Measurements from ENCODE around the gene GSDMA.

DNA sequence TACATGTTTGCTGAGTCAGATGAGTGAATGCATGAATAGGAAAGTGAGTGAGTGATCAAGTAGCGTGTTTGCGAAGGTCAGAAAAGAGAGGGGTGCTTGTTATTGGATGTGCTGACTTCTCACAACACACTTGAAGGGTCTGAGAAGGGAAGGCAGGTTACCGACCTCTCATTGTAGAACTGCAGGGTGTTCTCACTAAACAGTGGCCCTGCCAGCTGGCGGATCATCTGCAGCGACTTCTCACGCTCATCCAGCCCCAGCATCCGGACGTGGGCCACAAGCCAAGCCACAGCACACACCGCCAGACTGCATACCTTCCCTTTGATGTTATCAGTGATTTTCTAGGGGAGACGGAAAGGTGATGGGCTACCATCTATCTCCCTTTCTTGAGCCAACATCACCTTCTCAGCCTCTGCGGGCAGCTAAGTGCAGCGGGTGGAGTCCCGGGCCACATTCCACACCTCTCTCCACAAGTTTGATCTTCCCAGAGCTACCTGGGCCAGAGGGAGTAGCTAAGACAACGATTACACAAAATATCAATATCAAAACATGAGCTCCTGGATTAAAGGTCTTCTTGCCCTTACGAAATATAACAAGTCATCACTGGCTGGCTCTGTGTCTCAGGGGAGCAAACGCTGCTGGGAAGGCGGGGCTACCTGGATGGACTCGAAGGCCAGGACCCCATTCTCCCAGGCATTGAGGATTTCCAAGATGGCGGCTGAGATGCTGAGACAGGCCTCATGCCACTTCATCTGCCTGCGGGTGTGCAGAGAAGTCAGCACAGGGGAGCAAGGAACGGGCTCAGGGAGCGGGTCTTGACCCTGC, 63.4 kb downstream of the GSDMA start:
- TF ChIP-seq EZH2 (IDR thresholded peaks at IDR 0.05; ENCODE audit: borderline replicate concordance, low read depth, low read length) (no peak), EP300 (IDR thresholded peaks at IDR 0.05; ENCODE audit: low read length) (no peak), ZKSCAN1 (IDR thresholded peaks at IDR 0.05; ENCODE audit: low read depth, low read length) (no peak), CUX1 (CRISPR knock-in tag; IDR thresholded peaks at IDR 0.05) (no peak), CTCF (IDR thresholded peaks at IDR 0.05 in 2 of 3, conservative IDR thresholded peaks at IDR 0.05 in 1 of 3; ENCODE audit: insufficient read depth in 2 of 3, low read depth in 1 of 3, low read length in 3 of 3) (no peak)

Data from K562 (cell line).